PC-9 (cell line): ENCODE measurements around the gene RNASE7. TPM values are rescaled to one million over a fixed set of nuclear protein-coding genes. Genes with fewer than 3 reads are reported as not detected.
"Not testable (repeated sequence)": the region's sequence is repeated elsewhere in the genome, so short reads cannot be mapped to it uniquely, and the experiment has no call there.

Experiments
- BruUV-seq: library from RNA; stranded (reverse); fragments of 400-500 nt; replicated peaks from 2 replicates; lab custom pipeline; 2021; lab: Mats Ljungman, UMichigan
- CTCF ChIA-PET: fragments of 300-600 bp; sonication (Branson Sonifier 250); formaldehyde crosslinking; loops from one replicate; lab custom pipeline; 2022; ENCODE audit warnings: antibody characterized with exemption; lab: Charles Lee
- POLR2A ChIA-PET: fragments of 300-600 bp; sonication (Branson Sonifier 250); formaldehyde crosslinking; loops from one replicate; lab custom pipeline; 2022; ENCODE audit warnings: antibody characterized with exemption; ENCODE audit not compliant: unreplicated experiment; lab: Charles Lee
- DNase-seq, 2 experiments: peaks; one replicate each; pipeline versions ENCODE4 v3.0.0 to v3.0.0-alpha.2; 2015 to 2022; ENCODE audit warnings: mixed read lengths in 1 of 2
- H2AFZ ChIP-seq: fragments of 200-600 bp; sonication (generic); 2 replicates; pipeline ENCODE4 v1.8.1; 2017; ENCODE audit warnings: antibody characterized with exemption
- H3F3A ChIP-seq: fragments of 200-600 bp; sonication (generic); 2 replicates; pipeline ENCODE4 v1.8.1; 2017; ENCODE audit warnings: antibody characterized with exemption, mild to moderate bottlenecking, low read depth; ENCODE audit not compliant: insufficient read depth
- H3K27ac ChIP-seq: fragments of 200-600 bp; sonication (generic); 2 replicates; pipeline ENCODE4 v1.6.1; 2016; ENCODE audit warnings: mixed run types
- H3K27me3 ChIP-seq: fragments of 200-600 bp; sonication (generic); 2 replicates; pipeline ENCODE4 v1.6.1; 2016; ENCODE audit warnings: low read depth, mixed run types; ENCODE audit not compliant: insufficient read depth
- H3K36me3 ChIP-seq: fragments of 200-600 bp; sonication (generic); 2 replicates; pipeline ENCODE4 v1.6.1; 2016; ENCODE audit warnings: low read depth, mixed run types
- H3K4me1 ChIP-seq: fragments of 200-600 bp; sonication (generic); replicated peaks from 2 replicates; pipeline ENCODE4 v1.6.1; 2016; ENCODE audit warnings: mixed run types; ENCODE audit not compliant: insufficient read depth
- H3K4me2 ChIP-seq: fragments of 200-600 bp; sonication (generic); 2 replicates; pipeline ENCODE4 v1.6.1; 2017; ENCODE audit warnings: mixed run types
- H3K4me3 ChIP-seq: fragments of 200-600 bp; sonication (generic); 2 replicates; pipeline ENCODE4 v1.6.1; 2016; ENCODE audit warnings: mixed run types
- H3K79me2 ChIP-seq: fragments of 200-600 bp; sonication (generic); 2 replicates; pipeline ENCODE4 v1.6.1; 2017; ENCODE audit warnings: low read depth, mixed run types
- H3K9me2 ChIP-seq: fragments of 200-600 bp; sonication (generic); 2 replicates; pipeline ENCODE4 v1.8.1; 2017; ENCODE audit warnings: mild to moderate bottlenecking; ENCODE audit not compliant: insufficient read depth
- H3K9me3 ChIP-seq: fragments of 200-600 bp; sonication (generic); 2 replicates; pipeline ENCODE4 v1.8.1; 2016; ENCODE audit warnings: low read depth; ENCODE audit not compliant: insufficient read depth
- H4K20me1 ChIP-seq: fragments of 200-600 bp; sonication (generic); 2 replicates; pipeline ENCODE4 v1.8.1; 2017; ENCODE audit not compliant: insufficient read depth
- EZH2 ChIP-seq: fragments of 200-600 bp; sonication (generic); IDR thresholded peaks from 2 replicates; pipeline ENCODE4 v1.8.0; 2017; ENCODE audit warnings: antibody characterized with exemption, low read depth
- intact Hi-C: fragments of 100-400 bp; cut with micrococcal nuclease; formaldehyde crosslinking; loops from one replicate; pipeline ENCODE4 v1.10.0; 2022; ENCODE audit not compliant: unreplicated experiment
- total RNA-seq: library from RNA; stranded (reverse); gene quantifications from 2 replicates; pipeline ENCODE4 v1.2.3, GENCODE V29; 2021
- TF ChIP-seq, protein P1 (sequence below): fragments of 200-600 bp; sonication (generic); conservative IDR thresholded peaks from 2 replicates; pipeline ENCODE4 v1.6.1; 2017; ENCODE audit warnings: mixed run types, antibody characterized with exemption, mild to moderate bottlenecking, moderate library complexity

RNASE7 gene
- total RNA-seq, 1 experiment from 2014 or later, result not detected

DNA sequence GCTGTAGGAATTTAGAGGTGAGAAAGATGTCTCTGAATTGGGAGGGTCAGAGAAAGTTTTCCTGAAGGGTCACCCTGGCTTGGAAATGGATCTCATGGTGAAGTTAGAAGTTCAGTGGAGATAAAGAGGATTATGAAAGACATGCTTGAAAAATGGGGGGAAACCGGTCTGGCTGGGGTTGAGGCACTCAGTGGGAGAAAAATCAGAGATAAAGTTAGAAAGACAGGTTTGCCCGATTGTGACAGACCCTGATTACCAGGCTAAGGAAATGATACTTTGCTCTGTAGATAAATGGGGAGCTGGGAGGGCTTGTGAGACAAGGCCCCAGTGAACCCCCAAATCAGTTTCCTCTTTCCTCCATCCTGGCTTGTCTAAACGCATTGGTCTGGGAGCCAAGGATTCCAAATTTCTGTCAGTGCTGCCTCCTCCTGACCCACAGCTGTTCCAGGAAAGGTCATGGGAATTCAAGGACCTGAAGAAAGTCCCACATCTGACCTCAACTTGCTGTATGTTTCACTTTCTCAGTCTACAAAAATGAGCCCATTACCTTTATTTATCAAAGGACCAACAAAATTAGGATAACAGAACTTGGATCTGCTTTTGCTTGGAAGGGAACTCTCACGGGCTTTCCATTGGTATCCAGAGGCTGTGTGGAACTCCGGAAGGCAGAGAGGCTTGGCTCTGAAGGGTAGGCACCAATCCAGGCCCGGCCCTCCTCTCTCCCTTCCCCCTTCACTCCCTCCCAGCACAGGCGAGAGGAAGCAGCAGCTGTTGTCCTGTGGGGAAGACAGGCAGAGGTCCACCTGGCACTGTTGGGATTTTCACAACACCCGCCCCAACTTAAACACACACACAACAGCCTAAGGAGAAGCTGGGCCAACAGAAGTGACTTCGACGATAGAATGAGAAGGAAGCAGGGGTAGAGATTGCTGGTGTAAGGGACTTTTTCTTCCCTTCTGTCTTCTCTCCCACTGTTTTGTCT, 3.4 kb upstream of the RNASE7 start:
- Histone ChIP-seq H3K79me2 (no peaks in the 10 kb centered on the region), H3K27me3 (no peaks in the 10 kb centered on the region; the same call in 1 of the 2 replicates), H3K9me3 (no peaks in the 10 kb centered on the region), H3K27ac (no peak overlapping the region), H3K36me3 (no peaks in the 10 kb centered on the region), H3K9me2 (no peaks in the 10 kb centered on the region), H4K20me1 (no peaks in the 10 kb centered on the region), H2AFZ (no peak overlapping the region), H3K4me3 (no peak overlapping the region), H3F3A (peaks cover 4% of the 10 kb centered on the region; the same call in 1 of the 2 replicates), H3K4me2 (0 out of 2 replicates have a peak overlapping the region, but pooled peaks have one; percentile 16), H3K4me1 (peaks cover 5% of the 10 kb centered on the region)
- intact Hi-C loops, result no loop called here
- peak in 1 of 2 experiments; percentile 35 for DNase-seq
- BruUV-seq, result no TSS peak
- POLR2A ChIA-PET, result no interaction called here
- no peak for TF ChIP-seq EZH2
- TF ChIP-seq, protein P1, sequence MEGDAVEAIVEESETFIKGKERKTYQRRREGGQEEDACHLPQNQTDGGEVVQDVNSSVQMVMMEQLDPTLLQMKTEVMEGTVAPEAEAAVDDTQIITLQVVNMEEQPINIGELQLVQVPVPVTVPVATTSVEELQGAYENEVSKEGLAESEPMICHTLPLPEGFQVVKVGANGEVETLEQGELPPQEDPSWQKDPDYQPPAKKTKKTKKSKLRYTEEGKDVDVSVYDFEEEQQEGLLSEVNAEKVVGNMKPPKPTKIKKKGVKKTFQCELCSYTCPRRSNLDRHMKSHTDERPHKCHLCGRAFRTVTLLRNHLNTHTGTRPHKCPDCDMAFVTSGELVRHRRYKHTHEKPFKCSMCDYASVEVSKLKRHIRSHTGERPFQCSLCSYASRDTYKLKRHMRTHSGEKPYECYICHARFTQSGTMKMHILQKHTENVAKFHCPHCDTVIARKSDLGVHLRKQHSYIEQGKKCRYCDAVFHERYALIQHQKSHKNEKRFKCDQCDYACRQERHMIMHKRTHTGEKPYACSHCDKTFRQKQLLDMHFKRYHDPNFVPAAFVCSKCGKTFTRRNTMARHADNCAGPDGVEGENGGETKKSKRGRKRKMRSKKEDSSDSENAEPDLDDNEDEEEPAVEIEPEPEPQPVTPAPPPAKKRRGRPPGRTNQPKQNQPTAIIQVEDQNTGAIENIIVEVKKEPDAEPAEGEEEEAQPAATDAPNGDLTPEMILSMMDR, result no peak
- CTCF ChIA-PET, result no interaction called here

DNA sequence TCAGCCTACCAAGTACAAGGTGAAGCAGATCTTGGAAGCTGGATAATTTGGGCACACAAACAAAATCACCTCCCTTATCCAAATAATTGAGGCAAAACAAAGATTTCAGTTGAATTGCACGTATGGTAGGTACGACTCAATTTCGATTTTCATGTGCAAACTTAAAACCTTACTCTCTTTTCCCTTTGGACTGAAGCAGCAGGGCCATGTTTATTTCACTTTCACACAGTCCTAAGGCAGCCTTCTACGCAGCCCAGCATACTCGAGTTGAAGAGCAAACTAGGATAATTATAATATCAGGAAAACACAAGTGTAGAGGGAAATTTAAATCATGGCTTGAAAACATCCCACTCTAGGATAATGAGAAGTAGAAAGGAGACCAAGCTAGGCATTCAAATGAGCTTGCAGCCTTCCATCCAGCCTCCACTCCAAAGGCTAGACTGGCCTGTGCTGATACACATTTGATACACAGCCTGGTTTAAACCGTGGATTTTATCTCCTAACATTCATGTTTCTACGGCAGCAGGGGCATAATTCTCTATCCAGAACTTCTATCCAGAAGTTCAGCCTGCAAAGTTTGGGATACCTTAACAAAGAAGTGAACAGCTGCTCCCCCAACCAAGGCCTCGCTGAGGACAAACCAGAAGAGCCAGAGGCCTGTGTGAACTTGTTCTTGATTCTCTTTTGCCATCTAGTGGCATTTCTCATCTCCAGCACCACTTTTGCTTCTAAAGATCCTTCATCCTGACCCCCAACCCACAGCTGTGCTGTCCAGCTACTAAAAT, 2.4 kb upstream of the RNASE7 start:
- Histone ChIP-seq H2AFZ (no peak overlapping the region), H3K79me2 (no peaks in the 10 kb centered on the region), H3K9me2 (no peaks in the 10 kb centered on the region), H3K4me2 (no peak overlapping the region), H3K27me3 (no peaks in the 10 kb centered on the region), H3K4me3 (no peak overlapping the region), H4K20me1 (no peaks in the 10 kb centered on the region), H3K27ac (no peak overlapping the region), H3F3A (peaks cover 9% of the 10 kb centered on the region; the same call in 1 of the 2 replicates), H3K9me3 (no peaks in the 10 kb centered on the region), H3K4me1 (peaks cover 15% of the 10 kb centered on the region), H3K36me3 (no peaks in the 10 kb centered on the region)
- no peak for TF ChIP-seq EZH2
- TF ChIP-seq, protein P1, result peak; percentile 57; the same call in 1 of the 2 replicates
- intact Hi-C loops, result loop anchor here (1.0 kb wide), 2 partner anchors 25 to 182 kb away; no protein-coding TSS in a partner anchor
- CTCF ChIA-PET, result interaction anchor here (1.0 to 2.0 kb wide), 2 partner anchors 25 to 69 kb away, joined by 7 to 18 read pairs; no protein-coding TSS in a partner anchor
- no TSS peak for BruUV-seq
- POLR2A ChIA-PET, result no interaction called here
- DNase-seq, result peak; percentile 22 to 43

DNA sequence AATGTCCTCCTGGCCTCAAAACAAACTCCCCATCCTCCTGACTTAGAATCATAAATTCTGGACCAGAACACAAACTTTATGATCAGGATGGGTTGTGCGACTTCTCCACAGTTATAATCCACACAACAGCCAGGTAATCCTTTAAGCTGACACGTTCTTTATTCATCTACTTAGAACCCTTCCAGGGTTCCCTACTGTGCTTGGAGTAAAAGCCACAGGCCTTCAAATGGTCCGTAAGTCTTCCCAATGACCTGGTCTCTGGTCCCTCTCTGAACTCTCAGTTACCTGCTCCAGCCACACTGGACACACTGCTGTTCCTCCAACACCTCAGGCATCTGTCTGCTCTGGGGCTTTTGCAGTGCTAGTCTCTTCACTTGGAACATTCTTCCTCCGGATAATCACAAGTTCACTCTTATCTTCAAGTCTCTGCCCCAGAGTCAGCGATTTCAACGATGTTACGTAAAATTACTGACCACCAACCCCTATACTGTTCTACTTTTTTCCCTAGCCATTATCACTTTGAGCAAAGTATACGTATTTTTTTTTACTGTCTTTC, 1.7 kb upstream of the RNASE7 start:
- Histone ChIP-seq H4K20me1 (no peaks in the 10 kb centered on the region), H3K36me3 (no peaks in the 10 kb centered on the region), H3K4me2 (no peak overlapping the region), H3K79me2 (no peaks in the 10 kb centered on the region), H3F3A (peaks cover 9% of the 10 kb centered on the region; the same call in 1 of the 2 replicates), H3K9me2 (no peaks in the 10 kb centered on the region), H3K4me1 (peaks cover 15% of the 10 kb centered on the region), H3K27me3 (no peaks in the 10 kb centered on the region), H3K27ac (no peak overlapping the region), H3K4me3 (no peak overlapping the region), H2AFZ (no peak overlapping the region), H3K9me3 (no peaks in the 10 kb centered on the region)
- BruUV-seq, result no TSS peak
- no peak for DNase-seq
- TF ChIP-seq EZH2, result no peak
- TF ChIP-seq, protein P1, result 0 out of 2 replicates have a peak, but pooled peaks have one; percentile 20
- ChIA-PET POLR2A (no interaction called here), CTCF (interaction anchor here (0.6 to 2.0 kb wide), 3 partner anchors 19 to 70 kb away, joined by 3 to 18 read pairs (median 7); no protein-coding TSS in a partner anchor)
- intact Hi-C loops, result loop anchor here (1.0 kb wide), 2 partner anchors 26 to 183 kb away; no protein-coding TSS in a partner anchor

DNA sequence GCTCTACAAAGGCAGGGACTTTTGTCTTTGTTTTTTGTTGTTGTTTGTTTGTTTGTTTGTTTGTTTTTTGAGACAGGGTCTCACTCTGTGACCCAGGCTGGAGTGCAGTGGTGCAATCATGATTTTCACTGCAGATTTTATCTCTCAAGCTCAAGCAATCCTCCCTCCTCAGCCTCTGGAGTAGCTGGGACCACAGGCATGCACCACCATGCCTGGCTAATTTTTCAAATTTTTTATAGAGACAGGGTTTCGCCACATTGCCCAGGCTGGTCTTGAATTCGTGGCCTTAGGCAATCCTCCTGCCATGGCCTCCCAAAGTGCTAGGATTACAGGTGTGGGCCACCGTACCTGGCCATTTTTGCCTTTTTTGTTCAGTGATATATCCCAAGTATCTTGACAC, 1.2 kb upstream of the RNASE7 start:
- H3K9me3 ChIP-seq, H3K27me3 ChIP-seq, H3F3A ChIP-seq, H3K4me2 ChIP-seq, H2AFZ ChIP-seq, DNase-seq, H3K9me2 ChIP-seq, H4K20me1 ChIP-seq, H3K79me2 ChIP-seq, POLR2A ChIA-PET, H3K36me3 ChIP-seq, BruUV-seq, H3K27ac ChIP-seq, H3K4me3 ChIP-seq: not testable (repeated sequence)
- intact Hi-C loops, result loop anchor here (1.0 kb wide), 2 partner anchors 27 to 184 kb away; no protein-coding TSS in a partner anchor
- peaks cover 15% of the 10 kb centered on the region for H3K4me1 ChIP-seq
- CTCF ChIA-PET, result interaction anchor here (0.6 to 2.0 kb wide), 2 partner anchors 20 to 26 kb away, joined by 3 to 18 read pairs; no protein-coding TSS in a partner anchor
